Cardiac fibroblast (primary cell): ENCODE measurements around the gene TERT.

Experiments used
- DNase-seq, 2 donors: peaks; one replicate each; pipeline versions ENCODE4 v3.0.0 to v3.0.0-alpha.2; 2010; ENCODE audit warnings: low read depth in 2 of 2
- H3K4me3 ChIP-seq, 2 donors: replicated peaks in 1 of 2; 1 replicate in 1 of 2; 2 replicates in 1 of 2; pipeline ENCODE4 v1.5.1; 2011; ENCODE audit warnings: low read depth in 2 of 2, low read length in 2 of 2, mild to moderate bottlenecking in 2 of 2, moderate library complexity in 1 of 2
- CTCF ChIP-seq: IDR thresholded peaks from one replicate; pipeline ENCODE4 v1.5.1; 2011; ENCODE audit warnings: low read depth, mild to moderate bottlenecking, low read length, inconsistent platforms

Gene TERT

GRCh38 chr5:1219098-1219767, 75.6 kb downstream of the TERT start:
- no peak overlapping the region for H3K4me3 ChIP-seq
- DNase-seq = no peak
- no peak for TF ChIP-seq CTCF

GRCh38 chr5:1218351-1219080, 76.4 kb downstream of the TERT start:
- no peak for DNase-seq
- no peak for TF ChIP-seq CTCF
- no peak overlapping the region for H3K4me3 ChIP-seq

GRCh38 chr5:1217596-1218206, 77.2 kb downstream of the TERT start:
- TF ChIP-seq CTCF = no peak
- H3K4me3 ChIP-seq = no peak overlapping the region
- DNase-seq = no peak

- no peak overlapping the region for H3K4me3 ChIP-seq
- DNase-seq = no peak
- TF ChIP-seq CTCF = no peak
These were observed 78.0 kb downstream of the TERT start for GRCh38 chr5:1216918-1217295.

GRCh38 chr5:1216211-1216917, 78.5 kb downstream of the TERT start:
- no peak for DNase-seq
- no peak for TF ChIP-seq CTCF
- H3K4me3 ChIP-seq = no peak overlapping the region

GRCh38 chr5:1215320-1216096, 79.4 kb downstream of the TERT start:
- no peak for DNase-seq
- no peak for TF ChIP-seq CTCF
- H3K4me3 ChIP-seq = no peak overlapping the region
